ENCODE measurements around the gene VDR.

VDR gene

DNA sequence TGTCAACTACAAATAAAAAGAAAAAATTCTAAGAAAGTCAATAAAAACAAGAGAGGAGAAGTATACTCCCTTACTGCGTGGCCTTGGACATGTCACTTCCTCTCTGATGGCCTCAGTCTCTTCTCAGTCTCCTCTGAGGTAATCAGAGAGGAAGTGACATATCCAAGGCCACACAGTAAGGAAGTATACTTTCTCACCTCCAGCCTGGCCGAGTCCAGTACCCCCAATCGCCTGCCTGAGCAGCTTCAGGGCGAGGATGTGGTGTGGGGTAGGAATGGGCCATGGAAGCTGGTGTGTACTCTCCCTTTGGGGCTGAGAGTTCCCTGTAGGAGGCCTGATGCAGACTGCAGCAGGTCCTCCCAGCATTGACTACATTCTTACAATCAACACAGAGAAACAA is 15.8 kb downstream of the VDR start:
- no peak for DNase-seq

DNA sequence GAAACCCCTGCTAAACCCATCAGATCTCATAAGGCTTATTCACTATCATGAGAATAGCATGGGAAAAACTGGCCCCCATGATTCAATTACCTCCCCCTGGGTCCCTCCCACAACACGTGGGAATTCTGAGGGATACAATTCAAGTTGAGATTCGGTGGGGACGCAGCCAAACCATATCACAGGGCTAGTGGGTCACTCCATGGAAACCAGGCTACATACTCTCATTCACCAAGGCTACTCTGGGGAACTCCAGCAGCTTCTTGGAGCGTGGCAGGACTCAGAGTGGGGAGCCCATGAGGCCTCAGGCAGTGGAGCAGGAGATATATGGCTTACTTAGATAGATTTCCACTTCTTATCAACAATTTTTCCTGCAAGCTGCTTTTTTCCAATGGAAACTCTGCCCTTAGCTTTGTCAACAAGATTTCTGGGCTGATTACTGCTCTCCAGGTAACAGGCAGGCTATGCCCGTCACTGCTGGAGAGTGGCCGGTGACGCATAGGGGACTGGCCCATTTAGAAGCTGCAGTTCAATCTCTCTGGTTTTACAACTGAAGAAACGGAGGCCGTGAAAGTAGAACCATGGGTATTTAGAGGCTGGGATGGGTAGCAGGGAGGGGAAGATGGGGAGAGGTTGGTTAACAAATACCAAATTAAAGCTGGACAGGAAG is 16.5 kb downstream of the VDR start:
- no peak for DNase-seq

DNA sequence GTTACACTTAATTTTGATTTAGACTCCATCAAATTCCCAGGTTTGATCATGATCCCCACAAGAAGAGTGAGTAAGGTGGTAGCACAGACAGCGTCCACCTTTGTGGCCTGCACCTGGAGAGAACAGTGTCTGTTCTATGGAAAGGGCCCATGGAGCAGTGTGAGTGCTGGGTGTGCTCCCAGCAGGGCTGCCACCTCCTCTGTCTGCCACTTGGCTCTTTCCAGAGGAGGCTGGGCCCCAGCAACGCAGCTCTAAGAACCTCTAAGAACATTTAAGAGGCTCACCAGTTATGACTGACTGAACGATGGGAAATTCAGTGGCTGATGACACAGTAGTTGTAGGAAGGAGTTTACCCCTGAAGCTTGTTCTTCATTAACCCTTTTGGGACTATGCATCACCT is 17.3 kb downstream of the VDR start:
- DNase-seq, result no peak

DNA sequence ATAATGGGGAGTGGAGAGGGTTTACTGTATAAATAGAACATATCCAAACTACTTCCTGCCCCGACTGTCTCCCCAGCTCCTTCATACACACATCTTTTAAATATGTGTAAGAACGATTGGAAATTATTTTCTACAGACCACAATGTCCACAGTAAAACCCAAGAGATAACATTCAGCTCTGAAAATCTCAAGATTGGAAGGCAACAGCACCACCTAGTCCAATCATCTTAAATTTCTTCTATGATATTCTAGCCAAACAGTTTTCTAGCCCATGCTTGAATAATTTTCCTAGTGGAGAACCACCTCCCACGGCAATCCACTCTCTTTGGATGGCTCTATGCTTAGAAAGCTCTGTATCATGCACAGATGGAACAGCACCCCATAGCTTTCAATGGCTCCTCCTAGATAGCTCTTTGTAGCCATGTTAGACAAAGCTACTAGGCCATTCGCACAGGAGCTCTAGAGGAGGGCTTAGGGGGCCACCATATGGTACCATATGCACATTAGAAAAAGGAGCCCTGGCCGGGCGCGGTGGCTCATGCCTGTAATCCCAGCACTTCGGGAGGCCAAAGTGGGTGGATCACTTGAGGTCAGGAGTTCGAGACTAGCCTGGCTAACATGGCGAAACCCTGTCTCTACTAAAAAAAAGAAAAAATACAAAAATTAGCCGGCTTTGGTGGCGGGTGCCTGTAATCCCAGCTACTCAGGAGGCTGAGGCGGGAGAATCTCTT is 18.1 kb downstream of the VDR start:
- no peak for DNase-seq

DNA sequence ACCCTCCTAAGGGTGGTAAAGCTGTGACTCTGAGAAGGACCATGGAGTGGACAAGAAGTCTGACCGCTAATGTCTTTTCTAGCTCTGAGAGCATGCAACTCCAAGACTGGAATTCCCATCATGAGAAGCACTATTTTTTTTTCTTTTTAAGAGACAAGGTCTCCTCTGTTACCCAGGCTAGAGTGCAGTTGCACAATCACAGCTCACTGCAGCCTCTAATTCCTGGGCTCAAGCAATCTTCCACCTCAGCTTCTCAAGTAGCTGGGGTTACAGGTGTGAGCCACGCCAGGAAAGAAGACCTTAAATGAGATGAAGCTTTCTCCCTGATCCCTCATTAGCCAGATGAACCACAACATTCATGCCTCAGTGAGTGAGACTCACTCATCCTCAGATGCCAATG is 19.2 kb downstream of the VDR start:
- no peak for DNase-seq

DNA sequence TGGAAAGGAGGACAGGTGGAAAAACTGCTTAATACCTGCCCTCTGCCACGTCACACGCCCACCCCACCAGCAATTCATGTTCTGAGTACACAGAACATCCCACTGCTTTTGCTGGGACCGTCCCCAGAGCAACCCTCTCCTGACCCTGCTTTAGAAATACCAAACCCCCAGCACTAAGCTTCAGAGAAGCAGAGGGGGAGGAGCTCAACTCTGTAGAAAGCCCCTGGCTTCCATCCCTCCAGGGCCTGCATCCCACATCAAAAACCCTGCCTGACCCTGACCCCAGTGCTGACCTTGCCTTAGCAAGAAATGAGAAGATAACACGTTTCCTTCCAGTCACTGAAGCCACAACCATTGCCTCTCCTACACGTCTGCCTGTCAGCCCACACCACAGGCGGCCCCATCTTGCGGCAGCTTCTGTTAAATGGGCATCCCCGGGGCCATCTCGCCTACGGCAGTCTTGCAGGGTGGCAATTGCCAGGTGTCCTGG is 19.7 kb downstream of the VDR start:
- no peak for DNase-seq

DNA sequence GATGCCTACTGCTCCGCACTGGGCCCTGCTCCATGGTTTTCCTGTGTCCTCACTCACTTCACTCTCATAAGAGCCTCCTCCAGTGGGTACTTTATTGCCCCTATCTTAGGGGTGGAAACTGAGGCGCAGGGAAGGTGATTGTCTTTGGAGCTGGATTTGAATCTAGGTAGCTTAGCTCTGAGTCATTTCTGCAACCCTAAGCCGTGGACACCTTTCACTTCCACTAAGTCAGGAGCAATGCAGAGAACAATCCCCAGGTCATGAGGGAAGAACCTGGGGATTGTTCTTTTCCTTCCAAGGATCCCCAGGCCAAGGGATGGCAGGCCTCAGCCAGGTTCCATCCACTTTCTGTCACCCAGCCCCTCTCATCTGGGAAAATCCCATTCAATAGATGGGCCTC is 20.3 kb downstream of the VDR start:
- DNase-seq, result no peak

DNA sequence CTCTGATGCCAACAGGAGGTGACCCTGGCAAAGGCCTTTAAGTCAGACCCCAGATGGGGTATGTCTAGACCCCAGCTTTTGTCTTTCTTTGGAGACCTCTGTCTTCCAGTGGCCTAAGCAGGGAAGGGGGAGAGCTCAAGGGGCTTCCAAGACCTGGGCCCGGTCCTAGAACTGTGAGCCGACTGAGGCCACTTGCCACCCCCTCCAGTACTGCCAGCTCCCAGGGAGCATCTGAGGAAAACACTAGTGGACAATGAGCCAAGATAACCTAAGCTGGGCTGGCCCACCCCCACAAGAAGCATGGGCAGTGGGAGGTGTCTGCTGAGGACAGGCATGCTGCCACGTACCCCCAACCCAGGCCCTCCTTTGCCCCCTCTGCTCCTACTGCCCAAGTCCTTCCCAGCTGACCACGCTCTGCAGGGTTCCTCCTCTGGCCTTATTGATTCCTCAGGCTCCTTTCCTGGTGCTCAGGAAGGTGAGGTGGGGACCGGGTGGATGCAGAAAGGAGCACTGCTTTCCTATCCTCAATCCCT is 21.1 kb downstream of the VDR start:
- DNase-seq, result no peak

DNA sequence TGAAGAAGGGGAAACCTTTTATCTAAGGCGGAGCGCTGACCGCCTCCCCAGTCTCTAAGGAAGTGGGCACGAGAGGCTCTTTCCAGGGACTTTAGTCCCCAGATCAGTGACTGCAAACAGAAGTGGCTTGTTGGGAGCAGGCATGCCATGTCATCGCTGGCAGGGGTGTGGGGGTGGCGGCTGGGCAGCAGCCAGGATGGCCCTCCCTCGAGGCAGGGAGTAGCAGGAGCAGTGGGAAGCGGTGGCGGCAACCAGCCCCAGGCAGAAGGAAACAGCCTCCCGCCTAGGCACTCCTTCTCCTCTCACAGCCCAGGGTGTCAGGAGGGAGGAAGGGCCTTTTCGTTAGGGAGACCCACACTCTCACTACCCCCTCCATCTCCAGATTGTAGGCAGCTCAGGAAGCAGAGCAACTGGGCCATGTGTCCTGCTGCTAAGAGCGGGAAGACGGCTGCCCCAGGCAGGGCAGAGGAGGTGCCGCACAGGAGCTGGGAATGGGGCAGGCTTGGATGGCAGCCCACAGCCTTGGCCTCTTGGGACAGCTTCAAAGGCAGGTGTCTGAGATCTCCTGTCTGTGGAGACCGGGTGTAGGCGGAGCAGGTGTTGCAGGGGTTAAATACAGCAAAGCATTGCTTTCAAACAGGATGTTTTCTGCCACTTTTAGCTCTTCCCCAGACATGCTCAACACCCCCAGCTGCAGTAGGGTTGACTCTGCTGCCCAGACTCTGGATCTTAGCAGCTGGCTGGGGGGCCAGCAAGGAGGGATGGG is 21.8 kb downstream of the VDR start:
- DNase-seq, result no peak

DNA sequence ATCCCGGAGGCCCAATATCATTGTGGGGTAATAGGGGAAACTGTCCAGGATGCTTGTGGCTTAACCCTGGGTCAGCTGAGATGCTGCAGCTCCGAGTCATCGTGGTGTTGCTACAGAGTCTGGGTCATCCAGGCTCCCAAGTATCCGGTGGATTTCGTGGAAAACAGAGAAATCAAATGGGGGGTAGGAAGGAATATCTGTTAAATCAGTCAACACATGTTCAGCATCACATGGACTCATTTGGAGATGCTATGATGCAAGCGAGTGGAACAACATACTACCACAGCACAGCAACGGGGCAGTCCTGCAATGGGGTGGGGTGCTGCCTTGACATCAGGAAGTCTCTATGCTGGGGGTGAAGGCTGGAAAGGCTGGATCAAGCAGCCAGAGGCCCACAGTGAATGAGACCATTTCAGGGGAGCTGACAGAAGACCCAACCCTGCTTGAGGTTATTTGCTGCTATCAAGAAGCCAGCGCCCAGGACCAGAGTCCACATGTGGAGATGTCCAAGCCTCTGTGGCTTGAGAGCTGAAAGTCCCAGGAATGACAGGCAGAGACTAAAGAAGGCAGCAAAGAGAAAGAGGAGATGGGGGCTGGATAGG is 22.9 kb downstream of the VDR start:
- DNase-seq, result peak; percentile 38

DNA sequence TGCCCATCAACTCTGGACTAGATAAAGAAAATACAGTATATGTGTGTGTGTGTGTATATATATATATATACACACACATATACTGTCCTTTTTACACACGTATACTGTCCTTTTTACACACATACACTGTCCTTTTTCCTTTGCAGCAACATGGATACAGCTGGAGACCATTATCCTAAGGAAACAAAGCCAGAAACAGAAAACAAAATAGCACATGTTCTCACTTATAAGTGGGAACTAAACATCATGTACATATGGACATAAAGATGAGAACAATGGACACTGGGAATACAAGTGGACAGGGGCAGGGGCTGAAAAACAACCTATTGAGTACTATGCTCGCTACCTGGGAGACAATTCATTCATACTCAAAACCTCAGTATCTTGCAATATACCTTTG is 23.7 kb downstream of the VDR start:
- no peak for DNase-seq

DNA sequence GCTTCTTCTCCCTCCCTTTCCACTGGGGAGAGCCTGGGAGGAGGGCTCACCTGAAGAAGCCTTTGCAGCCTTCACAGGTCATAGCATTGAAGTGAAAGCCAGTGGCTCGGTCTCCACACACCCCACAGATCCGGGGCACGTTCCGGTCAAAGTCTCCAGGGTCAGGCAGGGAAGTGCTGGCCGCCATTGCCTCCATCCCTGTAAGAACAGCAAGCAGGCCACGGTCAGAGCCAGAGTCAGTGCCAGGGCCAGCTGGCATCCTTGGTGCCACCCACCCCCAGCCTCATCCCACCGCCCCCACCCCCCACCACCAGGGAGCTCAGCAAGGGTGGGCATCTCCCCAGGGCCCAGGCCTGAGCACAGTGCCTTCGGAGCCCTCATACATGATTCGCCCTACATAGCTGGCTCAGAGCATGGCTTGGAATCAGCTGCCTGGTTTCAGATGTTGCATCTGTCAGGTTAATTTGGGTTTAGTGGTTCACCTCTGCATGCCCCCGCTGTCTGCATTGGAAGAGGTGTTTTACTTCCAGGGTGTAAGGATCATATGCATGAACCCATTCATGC is 25.8 kb downstream of the VDR start:
- DNase-seq, result no peak

DNA sequence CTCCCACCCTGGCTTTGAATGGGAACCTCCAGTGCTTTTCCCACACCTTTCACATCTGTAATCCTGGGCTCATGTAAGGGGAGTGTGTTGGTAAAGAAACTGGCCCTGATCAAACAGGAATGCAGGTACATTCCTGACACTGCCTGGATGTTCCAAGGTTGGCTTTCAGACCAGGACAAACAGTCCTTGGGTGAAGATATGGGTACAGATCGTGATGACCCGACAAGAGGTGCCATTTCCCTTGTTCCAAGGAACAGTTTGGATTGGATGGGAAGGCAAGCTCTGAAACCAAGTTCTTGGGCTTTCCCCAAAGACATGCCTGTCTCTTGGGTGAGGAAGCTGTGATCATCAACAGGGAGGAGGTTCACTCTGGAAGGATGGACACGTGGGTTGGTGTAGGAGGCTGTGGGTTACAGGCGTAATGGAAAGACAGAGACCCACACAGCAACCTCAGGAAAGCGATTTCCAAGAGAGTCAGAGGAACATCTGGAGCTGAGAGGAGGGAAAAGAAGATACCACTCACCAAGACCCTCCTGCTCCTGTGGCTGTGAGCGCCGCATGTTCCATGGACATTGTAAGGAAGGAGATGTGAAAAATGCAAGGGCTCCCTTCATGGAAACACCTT is 26.4 kb downstream of the VDR start:
- DNase-seq, result no peak

DNA sequence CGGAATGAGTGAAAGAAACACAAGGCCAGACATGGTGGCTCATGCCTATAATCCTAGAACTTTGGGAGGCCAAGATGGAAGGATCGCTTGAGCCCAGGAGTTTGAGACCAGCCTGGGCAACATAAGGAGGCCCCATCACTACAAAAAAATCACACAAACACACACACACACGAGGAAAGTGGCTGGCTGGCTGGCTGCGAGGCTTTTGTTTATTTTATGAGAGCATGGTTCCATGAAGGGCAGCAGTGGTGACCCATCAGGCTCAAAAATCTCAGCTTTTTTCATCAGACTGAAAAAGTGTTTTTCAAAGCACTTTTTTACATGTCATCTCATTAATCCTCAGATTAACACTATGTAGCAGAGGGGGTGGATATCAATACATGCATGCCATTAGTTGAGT is 27.7 kb downstream of the VDR start:
- no peak for DNase-seq

DNA sequence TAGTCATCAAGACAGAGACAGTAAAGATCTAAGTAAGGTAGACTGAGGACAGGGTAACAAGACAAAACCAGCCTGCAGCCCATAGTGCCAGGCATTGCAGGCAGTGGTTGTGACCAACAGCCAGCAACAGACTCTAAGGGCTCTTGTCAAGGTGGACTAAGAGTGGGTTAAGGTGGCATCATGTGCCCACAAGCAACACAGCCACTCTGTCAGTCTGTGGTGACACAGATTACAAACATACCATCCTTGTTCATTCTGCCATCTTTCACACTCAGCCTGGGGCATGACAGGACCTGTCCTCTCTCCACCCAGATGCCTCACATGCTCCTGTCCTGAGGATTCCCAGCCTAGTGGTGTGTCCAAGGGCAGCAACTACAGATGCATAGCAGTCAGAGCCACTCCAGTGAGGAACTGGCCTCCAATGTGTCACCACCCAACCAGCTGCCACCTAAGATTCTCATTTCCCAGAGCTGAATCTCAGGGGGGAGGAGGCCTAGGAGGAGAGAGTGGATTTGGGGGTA is 28.3 kb downstream of the VDR start:
- no peak for DNase-seq

DNA sequence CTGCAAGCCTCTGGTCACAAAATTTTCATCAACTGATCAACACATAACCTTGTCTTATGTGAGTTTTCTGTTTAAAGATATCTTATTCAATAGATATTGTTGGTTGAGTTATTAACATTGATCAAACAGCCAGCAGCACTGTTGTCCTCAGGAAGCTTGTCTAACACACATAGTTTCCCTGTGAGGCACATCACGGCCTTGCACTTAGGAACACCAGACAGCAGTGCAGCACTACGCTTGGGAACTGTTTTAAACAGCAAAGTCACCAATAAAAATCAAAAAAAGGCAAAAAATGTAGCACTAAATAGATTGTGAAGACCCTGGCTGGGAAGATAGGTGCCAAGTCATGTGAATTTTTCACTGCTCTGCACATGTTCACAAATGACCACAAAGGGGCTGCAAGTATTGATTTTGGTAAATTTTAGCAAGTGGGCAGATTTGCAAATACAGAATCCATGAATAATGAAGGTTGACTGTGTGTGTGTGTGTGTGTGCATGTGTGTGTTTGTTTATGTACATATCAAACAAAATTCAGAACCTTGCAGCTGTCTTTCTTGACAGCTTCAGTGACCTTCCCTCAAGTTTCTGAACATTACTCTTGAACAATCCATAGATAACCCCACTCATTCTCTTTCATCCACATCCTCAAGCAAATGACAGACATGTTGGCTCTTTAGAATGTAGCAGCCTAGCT is 28.9 kb downstream of the VDR start:
- DNase-seq, result no peak

DNA sequence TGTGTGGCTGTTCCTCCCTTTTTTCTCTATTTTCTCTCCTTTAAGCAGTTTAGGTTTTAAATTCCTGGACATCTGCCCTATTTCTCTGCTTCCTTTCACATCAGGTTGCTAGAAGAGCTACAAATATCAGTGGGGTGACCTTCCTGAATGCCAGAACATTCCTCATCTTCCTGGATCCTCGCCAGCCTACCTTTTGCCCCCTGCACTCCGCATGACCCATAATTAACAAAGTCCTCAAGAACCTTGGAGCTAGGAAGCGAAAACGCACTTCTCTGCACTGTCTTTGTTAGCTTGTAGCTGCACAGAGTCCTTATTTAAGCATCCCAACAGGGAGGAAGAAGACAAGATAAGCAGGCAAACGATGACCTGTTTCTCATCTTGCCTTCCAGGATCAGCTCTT is 30.5 kb downstream of the VDR start:
- DNase-seq, result no peak

DNA sequence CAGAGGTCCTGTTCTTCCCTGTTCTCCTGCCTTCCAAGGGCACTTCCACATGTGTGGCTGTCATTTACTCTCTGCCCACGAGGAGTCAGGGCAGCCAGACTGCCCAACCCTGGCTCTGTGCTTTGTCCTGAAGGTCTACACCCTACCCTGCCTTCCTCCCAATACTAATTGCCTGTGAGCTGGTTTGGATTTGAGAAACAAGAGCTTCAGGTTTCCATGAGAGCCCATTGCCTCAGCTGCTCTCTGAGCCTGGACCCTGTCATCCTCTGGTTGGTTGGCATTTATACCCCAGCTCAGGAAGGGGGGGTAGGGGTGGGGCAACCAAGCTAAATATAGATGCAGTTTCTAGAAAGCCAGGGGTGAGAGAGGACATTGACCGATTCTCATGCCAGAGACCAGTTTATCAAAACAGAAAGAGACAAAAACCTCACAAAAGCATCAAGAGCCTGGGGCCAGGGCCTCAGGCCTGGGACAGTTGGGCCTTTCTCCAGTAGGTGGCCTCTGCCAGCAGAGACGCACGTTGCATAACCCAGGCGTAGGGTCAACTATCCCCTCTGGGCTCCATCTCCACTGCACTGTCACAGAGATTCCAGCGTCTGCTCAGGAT is 34.5 kb downstream of the VDR start:
- no peak for DNase-seq

DNA sequence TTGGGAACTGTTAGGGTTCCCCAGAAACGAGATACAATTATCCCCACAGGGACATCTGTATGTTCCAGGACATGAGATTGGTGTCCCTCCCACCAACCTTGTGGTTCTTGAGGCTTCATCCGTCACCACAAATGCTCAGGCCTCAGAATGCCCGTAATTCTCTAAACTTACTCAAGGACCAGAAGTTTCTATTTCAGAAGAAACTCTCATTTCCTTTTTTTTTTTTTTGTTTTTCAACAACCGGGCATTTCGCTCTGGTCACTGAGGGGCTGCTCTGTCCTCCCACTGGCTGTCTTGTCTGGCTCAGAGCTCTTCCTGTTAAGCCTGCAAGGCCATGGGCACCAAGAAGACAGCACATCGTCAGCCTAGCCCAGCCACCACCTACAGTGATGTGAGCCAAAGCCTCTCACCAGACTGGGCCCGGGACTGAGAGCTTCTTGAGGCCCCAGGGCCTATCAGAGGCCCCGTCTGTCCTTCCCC is 36.2 kb downstream of the VDR start:
- DNase-seq, result no peak

DNA sequence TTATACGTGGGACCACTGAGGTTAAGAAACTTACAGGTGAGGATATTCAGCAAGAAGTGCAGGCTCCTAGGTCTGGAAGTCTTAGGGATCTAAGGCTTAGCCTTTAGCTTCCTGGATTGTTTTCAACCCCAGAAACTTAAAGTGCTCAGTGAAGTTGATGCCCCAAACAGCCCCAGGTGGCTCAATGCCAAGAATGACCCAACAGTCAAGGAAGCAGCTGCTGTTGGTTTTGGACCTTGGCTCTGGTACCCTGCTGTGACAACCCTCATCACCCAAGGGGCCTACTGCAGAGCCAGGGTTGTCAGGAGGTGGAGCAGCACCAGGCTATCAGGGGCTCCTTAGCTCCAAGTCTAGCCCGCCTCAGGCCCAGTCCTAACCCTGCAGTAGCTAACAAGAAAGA is 36.8 kb downstream of the VDR start:
- DNase-seq, result no peak

DNA sequence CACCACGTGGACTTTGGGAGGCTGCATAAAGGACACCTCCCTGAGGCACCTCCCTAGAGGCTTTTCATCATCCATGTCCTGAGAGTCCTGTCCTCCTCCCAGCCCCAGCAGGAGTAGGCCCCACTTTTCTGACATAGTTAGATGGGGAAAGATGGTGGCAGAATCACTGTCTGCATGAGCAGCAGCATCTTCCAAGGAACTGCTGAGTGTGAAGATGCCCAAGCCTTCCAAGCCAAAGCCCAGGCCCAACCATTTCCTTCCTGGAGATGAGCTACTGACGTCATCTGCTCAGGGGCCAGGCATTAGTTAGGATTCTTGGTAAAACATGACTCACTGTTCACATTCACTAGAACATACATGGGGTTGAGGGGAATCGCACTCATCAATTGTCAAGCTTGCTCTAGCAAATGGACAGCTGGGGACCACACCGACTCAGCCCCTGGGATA is 37.3 kb downstream of the VDR start:
- DNase-seq, result no peak
